DOHH2 (cell line): ENCODE data around the gene TACC2.

Experiments
- CTCF ChIP-seq: fragments of 200-600 bp; sonication (generic); IDR thresholded peaks from one replicate; pipeline ENCODE4 v1.5.1; 2014; ENCODE audit warnings: antibody characterized with exemption, mild to moderate bottlenecking, low read depth, low read length; ENCODE audit not compliant: poor library complexity, severe bottlenecking
- EZH2phosphoT487 ChIP-seq: fragments of 200-600 bp; sonication (generic); IDR thresholded peaks from 2 replicates; pipeline ENCODE4 v1.6.1; 2017; ENCODE audit warnings: borderline replicate concordance, mild to moderate bottlenecking, antibody characterized with exemption, low read length, moderate library complexity, mixed read lengths

- TF ChIP-seq CTCF (no peak), EZH2phosphoT487 (no peak)
Observed at GRCh38 chr10:122120008-122120744, 131.2 kb downstream of the TACC2 start.
